H1 (cell line): ENCODE results near the gene HK1. TPM values are rescaled to one million over a fixed set of nuclear protein-coding genes. Genes with fewer than 3 reads are reported as not detected.

Source experiments
- CTCF ChIA-PET: fragments of 300-600 bp; sonication (Branson Sonifier 250); formaldehyde crosslinking; loops from one replicate; lab custom pipeline; 2021; ENCODE audit not compliant: partially characterized antibody; lab: Charles Lee
- POLR2A ChIA-PET: fragments of 300-600 bp; sonication (Branson Sonifier 250); formaldehyde crosslinking; loops from one replicate; lab custom pipeline; 2021; ENCODE audit warnings: inconsistent platforms; ENCODE audit not compliant: partially characterized antibody; lab: Charles Lee
- DNase-seq, 2 experiments: peaks; one replicate each; pipeline versions ENCODE4 v3.0.0 to v3.0.0-alpha.2; 2010 to 2022; ENCODE audit warnings: low spot score in 2 of 2, low read depth in 1 of 2, mixed read lengths in 1 of 2
- FAIRE-seq: peaks from 2 replicates; lab custom pipeline; 2011; peaks lifted over from hg19 to GRCh38; lab: Jason Lieb, UNC
- H2AFZ ChIP-seq: 2 replicates; pipeline ENCODE4 v1.8.1; 2012; ENCODE audit warnings: low read length, inconsistent platforms
- H2AK5ac ChIP-seq: 2 replicates; pipeline ENCODE4 v1.6.1; 2013; ENCODE audit warnings: low read depth, low read length
- H2BK120ac ChIP-seq: replicated peaks from 2 replicates; pipeline ENCODE3; 2013; ENCODE audit warnings: low read depth, low read length, inconsistent platforms
- H2BK12ac ChIP-seq: 2 replicates; pipeline ENCODE4 v1.6.1; 2013; ENCODE audit warnings: low read depth, low read length
- H2BK15ac ChIP-seq: 2 replicates; pipeline ENCODE4 v1.6.1; 2013; ENCODE audit warnings: low read length
- H2BK20ac ChIP-seq: 2 replicates; pipeline ENCODE4 v1.6.1; 2013; ENCODE audit warnings: low read length
- H2BK5ac ChIP-seq: 2 replicates; pipeline ENCODE4 v1.6.1; 2013; ENCODE audit warnings: low read depth, low read length
- H3K14ac ChIP-seq: 2 replicates; pipeline ENCODE4 v1.6.1; 2013; ENCODE audit warnings: inconsistent platforms; ENCODE audit not compliant: insufficient read length
- H3K18ac ChIP-seq: 2 replicates; pipeline ENCODE4 v1.6.1; 2013; ENCODE audit warnings: low read length; ENCODE audit errors: extremely low read depth
- H3K23ac ChIP-seq: 2 replicates; pipeline ENCODE4 v1.6.1; 2013; ENCODE audit warnings: inconsistent platforms; ENCODE audit not compliant: insufficient read length
- H3K23me2 ChIP-seq: 2 replicates; pipeline ENCODE4 v1.6.1; 2013; ENCODE audit warnings: low read depth, low read length
- H3K27ac ChIP-seq: 2 replicates; pipeline ENCODE4 v1.6.1; 2011; ENCODE audit warnings: low read depth, low read length, inconsistent platforms
- H3K27me3 ChIP-seq, 4 experiments: replicated peaks in 1 of 4; 1 replicate in 1 of 4; 2 replicates in 3 of 4; pipeline versions ENCODE4 v1.6.1 to v1.8.1; 2011 to 2013; ENCODE audit warnings: low read length in 3 of 4, mild to moderate bottlenecking in 3 of 4, inconsistent platforms in 2 of 4, mixed read lengths in 2 of 4, moderate library complexity in 1 of 4; ENCODE audit not compliant: control insufficient read depth in 3 of 4, insufficient read depth in 3 of 4; ENCODE audit errors: extremely low read depth in 1 of 4
- H3K36me3 ChIP-seq, 4 experiments: 2 replicates each; pipeline versions ENCODE4 v1.6.1 to v1.8.1; 2011 to 2013; ENCODE audit warnings: mild to moderate bottlenecking in 4 of 4, low read length in 3 of 4, moderate library complexity in 2 of 4, control low read depth in 1 of 4, inconsistent platforms in 1 of 4; ENCODE audit not compliant: insufficient read depth in 4 of 4, control insufficient read depth in 2 of 4
- H3K4ac ChIP-seq: replicated peaks from 2 replicates; pipeline ENCODE3; 2013; ENCODE audit warnings: low read length, low read depth, mixed read lengths, inconsistent platforms; ENCODE audit not compliant: insufficient read length
- H3K4me1 ChIP-seq, 4 experiments: replicated peaks in 1 of 4; 1 replicate in 1 of 4; 2 replicates in 3 of 4; pipeline versions ENCODE4 v1.6.1 to v1.8.1; 2011 to 2013; ENCODE audit warnings: low read length in 3 of 4, inconsistent platforms in 2 of 4, mixed read lengths in 1 of 4; ENCODE audit not compliant: insufficient read depth in 4 of 4, control insufficient read depth in 3 of 4
- H3K4me2 ChIP-seq, 2 experiments: 2 replicates each; pipeline versions ENCODE4 v1.6.1 to v1.8.1; 2011 to 2013; ENCODE audit warnings: low read depth in 2 of 2, low read length in 2 of 2, control low read depth in 1 of 2, inconsistent platforms in 1 of 2, mild to moderate bottlenecking in 1 of 2; ENCODE audit not compliant: insufficient read depth in 1 of 2
- H3K4me3 ChIP-seq, 4 experiments: fragments of 200-600, 300-600 bp in 1 of 4; sonication (generic), shearing (Covaris generic), sonication (Bioruptor Twin) in 1 of 4; 2 replicates each; pipeline versions ENCODE4 v1.5.1 to v1.8.1; 2011 to 2016; ENCODE audit warnings: low read length in 4 of 4, low read depth in 3 of 4, control low read depth in 2 of 4, inconsistent platforms in 2 of 4, mild to moderate bottlenecking in 2 of 4, mixed read lengths in 1 of 4, moderate library complexity in 1 of 4; ENCODE audit not compliant: insufficient read depth in 2 of 4; ENCODE audit errors: extremely low read depth in 1 of 4
- H3K56ac ChIP-seq: replicated peaks from 2 replicates; pipeline ENCODE3; 2013; ENCODE audit warnings: low read depth, mild to moderate bottlenecking, mixed read lengths, low read length, inconsistent platforms; ENCODE audit not compliant: insufficient read length
- H3K79me1 ChIP-seq: 2 replicates; pipeline ENCODE4 v1.6.1; 2013; ENCODE audit warnings: low read depth, low read length, control low read depth
- H3K79me2 ChIP-seq, 2 experiments: 2 replicates each; pipeline versions ENCODE4 v1.6.1 to v1.8.1; 2012 to 2013; ENCODE audit warnings: low read length in 2 of 2, mild to moderate bottlenecking in 2 of 2, inconsistent platforms in 1 of 2; ENCODE audit not compliant: insufficient read depth in 2 of 2, control insufficient read depth in 1 of 2
- H3K9ac ChIP-seq, 4 experiments: replicated peaks in 1 of 4; 1 replicate in 1 of 4; 2 replicates in 3 of 4; pipeline versions ENCODE4 v1.6.1 to v1.8.1; 2011 to 2013; ENCODE audit warnings: low read depth in 3 of 4, low read length in 3 of 4, control low read depth in 2 of 4, mild to moderate bottlenecking in 2 of 4, moderate library complexity in 2 of 4, inconsistent platforms in 1 of 4; ENCODE audit errors: extremely low read depth in 1 of 4
- H3K9me3 ChIP-seq, 2 experiments: 2 replicates each; pipeline versions ENCODE4 v1.6.1 to v1.8.1; 2012 to 2013; ENCODE audit warnings: mild to moderate bottlenecking in 2 of 2, moderate library complexity in 2 of 2, control low read depth in 1 of 2, inconsistent platforms in 1 of 2, low read depth in 1 of 2, low read length in 1 of 2, mixed read lengths in 1 of 2; ENCODE audit not compliant: insufficient read depth in 2 of 2
- H4K20me1 ChIP-seq, 2 experiments: replicated peaks in 1 of 2; 2 replicates each; pipeline versions ENCODE3 to v1.8.1; 2011 to 2013; ENCODE audit warnings: inconsistent platforms in 2 of 2, low read length in 2 of 2, mild to moderate bottlenecking in 1 of 2; ENCODE audit not compliant: insufficient read depth in 2 of 2, control insufficient read depth in 1 of 2
- H4K5ac ChIP-seq: 2 replicates; pipeline ENCODE4 v1.6.1; 2013; ENCODE audit warnings: low read length, low read depth, mixed read lengths, inconsistent platforms; ENCODE audit not compliant: insufficient read length
- H4K8ac ChIP-seq: 2 replicates; pipeline ENCODE4 v1.8.0; 2013; ENCODE audit warnings: mild to moderate bottlenecking, moderate library complexity, low read length, inconsistent platforms; ENCODE audit not compliant: insufficient read depth; ENCODE audit errors: extremely low read depth
- H4K91ac ChIP-seq: replicated peaks from 2 replicates; pipeline ENCODE3; 2013; ENCODE audit warnings: low read length, mixed read lengths, inconsistent platforms; ENCODE audit not compliant: insufficient read length
- ASH2L ChIP-seq: fragments of 200-600, 300-600 bp; sonication (generic); IDR thresholded peaks from one replicate; pipeline ENCODE4 v1.7.1; 2017; ENCODE audit warnings: low read length
- BACH1 ChIP-seq: IDR thresholded peaks from 2 replicates; pipeline ENCODE4 v1.6.1; 2012; ENCODE audit warnings: low read length, improper control_type of control experiment
- BRCA1 ChIP-seq: IDR thresholded peaks from 2 replicates; pipeline ENCODE4 v1.6.1; 2012; ENCODE audit warnings: low read depth, low read length, improper control_type of control experiment
- CEBPB ChIP-seq: IDR thresholded peaks from 2 replicates; pipeline ENCODE4 v1.6.1; 2012; ENCODE audit warnings: low read depth, low read length
- CHD1 ChIP-seq: IDR thresholded peaks from 2 replicates; pipeline ENCODE4 v1.6.1; 2012; ENCODE audit warnings: low read depth, low read length, improper control_type of control experiment
- CHD2 ChIP-seq: IDR thresholded peaks from 2 replicates; pipeline ENCODE4 v1.6.1; 2012; ENCODE audit warnings: low read length, improper control_type of control experiment
- EP300 ChIP-seq, 2 experiments: IDR thresholded peaks; 1 replicate in 1 of 2; 2 replicates in 1 of 2; pipeline ENCODE4 v1.6.1; 2011 to 2012; ENCODE audit warnings: low read depth in 2 of 2, low read length in 2 of 2, mild to moderate bottlenecking in 2 of 2, borderline replicate concordance in 1 of 2, inconsistent platforms in 1 of 2, moderate library complexity in 1 of 2
- GABPA ChIP-seq: IDR thresholded peaks from 2 replicates; pipeline ENCODE4 v1.6.1; 2011; ENCODE audit warnings: mild to moderate bottlenecking, low read length, moderate library complexity, borderline replicate concordance; ENCODE audit not compliant: insufficient read depth
- KDM5A ChIP-seq: fragments of 200-600 bp; IDR thresholded peaks from 2 replicates; pipeline ENCODE4 v1.7.1; 2012; ENCODE audit warnings: mild to moderate bottlenecking, low read length, inconsistent platforms, mixed read lengths
- RXRA ChIP-seq: IDR thresholded peaks from 2 replicates; pipeline ENCODE4 v1.6.1; 2011; ENCODE audit warnings: low read depth, mild to moderate bottlenecking, low read length, moderate library complexity; ENCODE audit not compliant: insufficient read depth
- SIN3A ChIP-seq, 2 experiments: IDR thresholded peaks in 1 of 2; conservative IDR thresholded peaks in 1 of 2; 2 replicates each; pipeline ENCODE4 v1.6.1; 2011 to 2012; ENCODE audit warnings: low read length in 2 of 2, improper control_type of control experiment in 1 of 2, low read depth in 1 of 2, mild to moderate bottlenecking in 1 of 2
- SP2 ChIP-seq: IDR thresholded peaks from 2 replicates; pipeline ENCODE4 v1.6.1; 2012; ENCODE audit warnings: mild to moderate bottlenecking, low read length, inconsistent platforms
- SRF ChIP-seq: IDR thresholded peaks from 2 replicates; pipeline ENCODE4 v1.6.1; 2011; ENCODE audit warnings: mild to moderate bottlenecking, low read depth, low read length, moderate library complexity
- TCF12 ChIP-seq: IDR thresholded peaks from 2 replicates; pipeline ENCODE4 v1.6.1; 2011; ENCODE audit warnings: low read depth, mild to moderate bottlenecking, low read length
- WGBS, 2 experiments: shearing (Covaris generic) in 1 of 2; methylation state at CpG; one replicate each; pipeline versions ENCODE4 v1.1.6 to v1.1.7; 2013 to 2015; ENCODE audit warnings: low lambda C conversion rate in 2 of 2, mixed read lengths in 2 of 2, inconsistent platforms in 1 of 2, low coverage in 1 of 2, missing lambda C conversion rate in 1 of 2; ENCODE audit not compliant: insufficient replicate concordance in 2 of 2, insufficient coverage in 1 of 2, insufficient read length in 1 of 2; ENCODE audit errors: extremely low coverage in 1 of 2, missing lambda C conversion rate in 1 of 2; 5-methylcytosine and 5-hydroxymethylcytosine counted together
- polyA plus RNA-seq, 7 experiments: library from polyadenylated mRNA; depleted of rRNA in 3 of 7; stranded (reverse) in 5 of 7; unstranded in 2 of 7; fragments of >200 nt in 5 of 7; fragments of 200-250 nt in 2 of 7; gene quantifications; 1 replicate in 5 of 7; 2 replicates in 1 of 7; 4 replicates in 1 of 7; pipeline versions ENCODE4 v1.2.1 to v1.2.3, GENCODE V29; 2011 to 2013; ENCODE audit warnings: missing spikeins in 2 of 7, mixed read lengths in 2 of 7
- total RNA-seq: library from RNA; stranded (reverse); fragmentation: NEBNext Ultra II Directional; extraction: Animal tissue kit (Norgen Biotek cat#: 25700); gene quantifications from 2 replicates; pipeline ENCODE4 v1.2.1, GENCODE V29; 2021

Gene HK1
- total and polyA plus RNA-seq, 2 of the 8 experiments (the other 6 are each of a cell fraction or from before 2014, with no cell fraction given): 55.8 to 247 TPM

DNA sequence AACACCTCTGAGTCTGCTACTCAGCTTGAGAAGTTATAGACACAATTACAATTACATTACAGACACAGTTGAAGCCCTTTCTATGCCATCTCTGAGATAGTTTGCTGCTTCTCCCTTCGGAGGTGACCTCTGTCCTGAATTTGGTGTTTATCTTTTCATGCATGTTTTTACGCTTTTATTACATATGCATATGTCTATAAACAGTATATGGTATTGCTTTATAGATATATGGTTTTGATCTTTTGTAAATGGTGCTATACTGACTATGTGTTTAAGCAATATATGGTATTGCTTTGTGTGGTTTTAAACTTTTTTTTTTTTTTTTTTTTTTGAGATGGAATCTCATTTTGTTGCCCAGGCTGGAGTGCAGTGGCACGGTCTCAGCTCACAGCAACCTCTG is 48.4 kb downstream of the HK1 start:
- Histone ChIP-seq H2BK20ac (peak overlapping the region; percentile 62; the same call in 1 of the 2 replicates), H3K18ac (0 out of 2 replicates have a peak overlapping the region, but pooled peaks have one; percentile 29), H2AK5ac (no peak overlapping the region), H3K79me1 (peaks cover 7% of the 10 kb centered on the region; the same call in 1 of the 2 replicates), H2BK12ac (no peak overlapping the region), H2BK5ac (peak overlapping the region; percentile 79; the same call in 1 of the 2 replicates), H3K14ac (no peak overlapping the region), H4K20me1 (no peaks in the 10 kb centered on the region), H3K27me3 (no peaks in the 10 kb centered on the region), H3K9ac (no peak overlapping the region), H4K5ac (no peak overlapping the region), H4K8ac (no peak overlapping the region)
- DNase-seq: no peak
- CTCF ChIA-PET: interaction anchor here (0.8 to 2.3 kb wide), 6 partner anchors 10 to 38 kb away, joined by 3 to 11 read pairs (median 5); no protein-coding TSS in a partner anchor
- POLR2A ChIA-PET: interaction anchor here (2.4 to 2.7 kb wide), 2 partner anchors 8 to 25 kb away, joined by 8 to 16 read pairs; no protein-coding TSS in a partner anchor
- no peak for TF ChIP-seq GABPA
- TF ChIP-seq KDM5A: no peak
- no peak for TF ChIP-seq RXRA
- TF ChIP-seq CHD1: no peak
- TF ChIP-seq CEBPB: no peak
- no peak for TF ChIP-seq BRCA1
- no peak for TF ChIP-seq TCF12
- TF ChIP-seq SRF: no peak
- TF ChIP-seq SIN3A (conservative IDR thresholded peaks at IDR 0.05 in 1 of 2, IDR thresholded peaks at IDR 0.05 in 1 of 2; ENCODE audit: low read depth in 1 of 2, low read length in 2 of 2): no peak
- no peak for TF ChIP-seq SP2
- TF ChIP-seq BACH1: no peak
- no peak for TF ChIP-seq CHD2
- TF ChIP-seq EP300 (IDR thresholded peaks at IDR 0.05; ENCODE audit: borderline replicate concordance in 1 of 2, low read depth in 2 of 2, low read length in 2 of 2): no peak
- no peak for TF ChIP-seq ASH2L
- TF ChIP-seq, all 59 proteins: peak for 0
- no peak overlapping the region for H3K56ac ChIP-seq
- H3K9me3 ChIP-seq: no peaks in the 10 kb centered on the region
- H3K36me3 ChIP-seq: peaks cover 0 to 4% (median 0%) of the 10 kb centered on the region in 4 experiments; a peak in 1 of 8 replicates
- H3K4me3 ChIP-seq: peak overlapping the region in 1 of 4 experiments; percentile 25; a peak in 1 of 8 replicates
- H3K23ac ChIP-seq: no peak overlapping the region
- H4K91ac ChIP-seq: no peak overlapping the region
- H3K4ac ChIP-seq: no peak overlapping the region
- no peak overlapping the region for H2BK15ac ChIP-seq
- peaks cover 21 to 50% (median 45%) of the 10 kb centered on the region in 4 experiments for H3K4me1 ChIP-seq
- H3K79me2 ChIP-seq: peaks cover 34 to 86% of the 10 kb centered on the region in 2 experiments
- WGBS, 2 experiments: 80% methylated on average over 3 of the region's 3 CpGs; no CpG with 5 or more reads in 1 of the 2 experiments
- H3K27ac ChIP-seq: no peak overlapping the region; the same call in 1 of the 2 replicates
- FAIRE-seq: no peak
- H3K23me2 ChIP-seq: no peaks in the 10 kb centered on the region
- no peak overlapping the region for H2BK120ac ChIP-seq
- peak overlapping the region in 1 of 2 experiments; percentile 37; a peak in 2 of 4 replicates for H3K4me2 ChIP-seq
- no peak overlapping the region for H2AFZ ChIP-seq
